CD1c-positive myeloid dendritic cell (primary cell): ENCODE data around the gene PLCH1.

Source experiments
- DNase-seq: peaks from one replicate; pipeline ENCODE4 v3.0.0-alpha.2; 2016; ENCODE audit errors: extremely low spot score

The PLCH1 gene

GRCh38 chr3:155746703-155747102 is 1.8 kb upstream of the PLCH1 start:
- no peak for DNase-seq

GRCh38 chr3:155745795-155746550 is 1.1 kb upstream of the PLCH1 start:
- DNase-seq, result no peak

- DNase-seq, result no peak
Measured at GRCh38 chr3:155744010-155744625, 753 bp downstream of the PLCH1 start.

- no peak for DNase-seq
Measured at GRCh38 chr3:155743606-155744005, 1.3 kb downstream of the PLCH1 start.

- DNase-seq, result no peak
Measured at GRCh38 chr3:155742349-155742965, 2.4 kb downstream of the PLCH1 start.

GRCh38 chr3:155741603-155742002 is 3.3 kb downstream of the PLCH1 start:
- DNase-seq, result no peak

- no peak for DNase-seq
Measured at GRCh38 chr3:155741101-155741500, 3.8 kb downstream of the PLCH1 start.

GRCh38 chr3:155739154-155739553 is 5.7 kb downstream of the PLCH1 start:
- no peak for DNase-seq

GRCh38 chr3:155738580-155739076 is 6.2 kb downstream of the PLCH1 start:
- DNase-seq, result no peak

- peak; percentile 10 for DNase-seq
Measured at GRCh38 chr3:155737844-155738460, 6.9 kb downstream of the PLCH1 start.

GRCh38 chr3:155736381-155736780 is 8.5 kb downstream of the PLCH1 start:
- no peak for DNase-seq

- DNase-seq, result no peak
Measured at GRCh38 chr3:155730843-155731242, 14.0 kb downstream of the PLCH1 start.

- no peak for DNase-seq
Measured at GRCh38 chr3:155727836-155728235, 17.0 kb downstream of the PLCH1 start.

GRCh38 chr3:155714295-155714718 is 30.6 kb downstream of the PLCH1 start:
- DNase-seq, result no peak

- DNase-seq, result no peak
Measured at GRCh38 chr3:155712008-155712407, 32.9 kb downstream of the PLCH1 start.

- no peak for DNase-seq
Measured at GRCh38 chr3:155704771-155705559, 39.9 kb downstream of the PLCH1 start.

GRCh38 chr3:155704061-155704460 is 40.8 kb downstream of the PLCH1 start:
- no peak for DNase-seq

- no peak for DNase-seq
Measured at GRCh38 chr3:155702745-155703591, 41.9 kb downstream of the PLCH1 start.

- DNase-seq, result peak; percentile 76
Measured at GRCh38 chr3:155701882-155702465, 42.9 kb downstream of the PLCH1 start.

- no peak for DNase-seq
Measured at GRCh38 chr3:155697542-155697941, 47.3 kb downstream of the PLCH1 start.
